GM10847 (cell line): ENCODE measurements around the gene SRRM4.

ENCODE experiments used
- POLR2A ChIP-seq: IDR thresholded peaks from 2 replicates; pipeline ENCODE4 v1.6.1; 2011; ENCODE audit not compliant: insufficient read length; ENCODE audit errors: extremely low read depth

Gene SRRM4

GRCh38 chr12:119181202-119181601 lies 199.9 kb downstream of the SRRM4 start:
- TF ChIP-seq POLR2A: no peak

- TF ChIP-seq POLR2A: no peak
Measured at GRCh38 chr12:119181944-119182343, 200.6 kb downstream of the SRRM4 start.

- TF ChIP-seq POLR2A: no peak
Measured at GRCh38 chr12:119182701-119183493, 201.6 kb downstream of the SRRM4 start.

- TF ChIP-seq POLR2A: no peak
Measured at GRCh38 chr12:119183942-119184695, 202.8 kb downstream of the SRRM4 start.

GRCh38 chr12:119195256-119195655 lies 213.9 kb downstream of the SRRM4 start:
- TF ChIP-seq POLR2A: no peak

- TF ChIP-seq POLR2A: no peak
Measured at GRCh38 chr12:119198440-119198839, 217.1 kb downstream of the SRRM4 start.

GRCh38 chr12:119200601-119201000 lies 219.3 kb downstream of the SRRM4 start:
- TF ChIP-seq POLR2A: no peak

- TF ChIP-seq POLR2A: no peak
Measured at GRCh38 chr12:119201789-119202543, 220.6 kb downstream of the SRRM4 start.

GRCh38 chr12:119202544-119202943 lies 221.2 kb downstream of the SRRM4 start:
- TF ChIP-seq POLR2A: no peak

GRCh38 chr12:119204131-119204530 lies 222.8 kb downstream of the SRRM4 start:
- no peak for TF ChIP-seq POLR2A

GRCh38 chr12:119204671-119205285 lies 223.4 kb downstream of the SRRM4 start:
- TF ChIP-seq POLR2A: no peak

- TF ChIP-seq POLR2A: no peak
Measured at GRCh38 chr12:119206348-119207062, 225.2 kb downstream of the SRRM4 start.

- no peak for TF ChIP-seq POLR2A
Measured at GRCh38 chr12:119207063-119207560, 225.8 kb downstream of the SRRM4 start.

GRCh38 chr12:119208626-119209061 lies 227.3 kb downstream of the SRRM4 start:
- TF ChIP-seq POLR2A: no peak
